ENCODE data around the gene CPT1A.

CPT1A gene

DNA sequence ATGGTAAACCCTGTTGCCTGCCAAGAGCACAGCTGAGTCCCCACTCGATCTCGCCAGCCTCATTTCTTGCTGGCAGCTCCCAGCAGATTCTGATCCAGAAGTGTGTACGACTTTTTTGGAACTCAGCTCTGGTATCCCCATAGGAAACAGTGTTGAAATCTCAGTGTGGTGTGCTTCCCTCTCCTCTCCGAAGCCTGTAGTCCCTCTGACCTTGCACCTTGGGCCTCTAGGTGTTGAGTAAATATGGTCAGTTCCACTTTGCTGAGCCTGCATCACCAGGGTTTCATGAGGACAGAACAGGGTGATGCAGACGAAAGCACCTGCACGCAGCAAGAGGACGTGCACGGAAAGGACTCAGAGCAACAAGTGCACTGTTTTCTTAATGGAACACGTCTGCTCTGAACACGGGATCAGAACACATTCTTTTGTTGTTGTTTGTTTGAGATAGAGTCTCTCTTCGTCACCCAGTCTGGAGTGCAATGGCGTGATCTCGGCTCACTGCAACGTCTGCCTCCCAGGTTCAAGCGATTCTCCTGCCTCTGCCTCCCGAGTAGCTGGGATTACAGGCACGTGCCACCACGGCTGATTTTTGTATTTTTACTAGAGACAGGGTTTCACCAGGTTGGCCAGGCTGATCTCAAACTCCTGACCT is 3.8 kb upstream of the CPT1A start:
- no peak for DNase-seq (ENCODE audit: low read depth)
- H3K4me3 ChIP-seq (ENCODE audit: low read depth, low read length): no peak overlapping the region

DNA sequence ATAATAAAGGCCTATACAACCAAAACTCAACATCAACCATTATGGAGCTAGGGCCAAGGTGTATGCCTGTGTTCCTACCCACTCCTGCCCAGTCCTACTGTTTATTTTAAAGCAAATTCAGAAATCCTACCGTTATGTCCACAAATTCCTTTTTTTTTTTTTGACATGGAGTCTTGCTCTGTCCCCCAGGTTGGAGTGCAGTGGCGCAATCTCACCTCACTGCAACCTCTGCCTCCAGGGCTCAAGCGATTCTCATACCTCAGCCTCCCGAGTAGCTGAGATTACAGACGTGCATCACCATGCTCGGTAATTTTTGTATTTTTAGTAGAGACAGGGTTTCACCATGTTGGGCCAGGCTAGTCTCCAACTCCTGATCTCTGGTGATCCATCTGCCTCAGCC is 3.1 kb upstream of the CPT1A start:
- no peak overlapping the region for H3K4me3 ChIP-seq (ENCODE audit: low read depth, low read length)
- TF ChIP-seq, protein P1, sequence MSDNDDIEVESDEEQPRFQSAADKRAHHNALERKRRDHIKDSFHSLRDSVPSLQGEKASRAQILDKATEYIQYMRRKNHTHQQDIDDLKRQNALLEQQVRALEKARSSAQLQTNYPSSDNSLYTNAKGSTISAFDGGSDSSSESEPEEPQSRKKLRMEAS (IDR thresholded peaks at IDR 0.05; ENCODE audit: low read depth, low read length): no peak
- TF ChIP-seq MYC (IDR thresholded peaks at IDR 0.05; ENCODE audit: low read depth, low read length): no peak
- no peak for TF ChIP-seq POLR2A (IDR thresholded peaks at IDR 0.05; ENCODE audit: extremely low read depth, insufficient read length)
- TF ChIP-seq, protein P2, sequence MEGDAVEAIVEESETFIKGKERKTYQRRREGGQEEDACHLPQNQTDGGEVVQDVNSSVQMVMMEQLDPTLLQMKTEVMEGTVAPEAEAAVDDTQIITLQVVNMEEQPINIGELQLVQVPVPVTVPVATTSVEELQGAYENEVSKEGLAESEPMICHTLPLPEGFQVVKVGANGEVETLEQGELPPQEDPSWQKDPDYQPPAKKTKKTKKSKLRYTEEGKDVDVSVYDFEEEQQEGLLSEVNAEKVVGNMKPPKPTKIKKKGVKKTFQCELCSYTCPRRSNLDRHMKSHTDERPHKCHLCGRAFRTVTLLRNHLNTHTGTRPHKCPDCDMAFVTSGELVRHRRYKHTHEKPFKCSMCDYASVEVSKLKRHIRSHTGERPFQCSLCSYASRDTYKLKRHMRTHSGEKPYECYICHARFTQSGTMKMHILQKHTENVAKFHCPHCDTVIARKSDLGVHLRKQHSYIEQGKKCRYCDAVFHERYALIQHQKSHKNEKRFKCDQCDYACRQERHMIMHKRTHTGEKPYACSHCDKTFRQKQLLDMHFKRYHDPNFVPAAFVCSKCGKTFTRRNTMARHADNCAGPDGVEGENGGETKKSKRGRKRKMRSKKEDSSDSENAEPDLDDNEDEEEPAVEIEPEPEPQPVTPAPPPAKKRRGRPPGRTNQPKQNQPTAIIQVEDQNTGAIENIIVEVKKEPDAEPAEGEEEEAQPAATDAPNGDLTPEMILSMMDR (IDR thresholded peaks at IDR 0.05; ENCODE audit: low read depth, low read length): no peak
- no peak for DNase-seq (ENCODE audit: low read depth)

More for the DNA sequence above, 3.8 kb upstream of the CPT1A start:
- TF ChIP-seq, protein P2 (IDR thresholded peaks at IDR 0.05; ENCODE audit: low read depth, low read length): no peak
- TF ChIP-seq MYC (IDR thresholded peaks at IDR 0.05; ENCODE audit: low read depth, low read length) (no peak), POLR2A (IDR thresholded peaks at IDR 0.05; ENCODE audit: extremely low read depth, insufficient read length) (no peak)
- TF ChIP-seq, protein P1 (IDR thresholded peaks at IDR 0.05; ENCODE audit: low read depth, low read length): no peak

DNA sequence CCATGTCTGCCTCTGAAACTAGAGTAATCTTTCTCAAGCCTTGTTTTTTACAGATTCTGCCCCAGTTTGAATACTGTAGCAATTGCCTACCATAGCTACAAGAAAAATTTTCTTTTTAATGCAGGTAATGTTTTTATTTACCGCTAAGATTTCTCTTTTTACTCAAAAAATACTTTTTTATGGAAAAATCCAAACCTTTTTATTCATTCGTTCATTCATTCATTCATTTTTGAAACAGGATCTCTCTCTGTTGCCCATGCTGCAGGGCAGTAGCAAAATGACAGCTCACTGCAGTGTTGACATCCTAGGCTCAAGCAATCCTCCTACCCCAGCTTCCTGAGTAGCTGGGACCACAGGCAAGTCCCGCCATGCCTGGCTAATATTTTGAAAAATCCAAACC is 2.7 kb upstream of the CPT1A start:
- TF ChIP-seq, protein P1 (IDR thresholded peaks at IDR 0.05; ENCODE audit: low read depth, low read length): no peak
- TF ChIP-seq POLR2A (IDR thresholded peaks at IDR 0.05; ENCODE audit: extremely low read depth, insufficient read length) (no peak), MYC (IDR thresholded peaks at IDR 0.05; ENCODE audit: low read depth, low read length) (no peak)
- TF ChIP-seq, protein P2 (IDR thresholded peaks at IDR 0.05; ENCODE audit: low read depth, low read length): no peak
- peak overlapping the region; percentile 59 for H3K4me3 ChIP-seq (ENCODE audit: low read depth, low read length)

DNA sequence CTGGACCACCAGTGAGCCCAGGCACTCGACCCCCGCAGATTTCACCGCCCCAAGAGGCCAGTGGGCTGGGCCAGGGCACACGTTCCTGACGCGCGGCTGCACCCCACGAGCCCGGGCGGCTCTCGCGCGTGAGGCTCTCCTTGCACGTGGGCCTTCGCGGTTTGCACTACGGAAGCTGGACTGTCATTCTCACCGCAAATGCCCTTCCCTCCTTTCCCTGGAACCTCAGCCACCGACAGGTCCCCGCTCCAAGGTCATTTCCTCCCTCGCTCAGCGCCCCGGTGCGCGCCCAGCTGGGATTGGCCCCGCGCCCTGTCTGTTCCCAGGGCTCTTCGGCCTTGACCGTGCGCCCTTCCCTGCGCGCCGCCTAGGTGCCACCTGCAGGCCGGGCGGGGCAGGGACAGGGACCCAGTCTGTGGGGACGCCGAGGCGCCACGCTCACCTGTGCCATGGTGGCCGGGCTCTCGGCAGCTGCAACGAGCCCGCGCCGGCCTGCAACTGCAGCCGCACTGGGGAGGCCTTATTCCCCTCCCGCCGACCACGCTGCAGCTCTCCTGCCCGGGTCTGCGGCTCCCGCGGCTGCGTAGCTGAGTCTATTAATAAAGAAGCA is 2.1 kb upstream of the CPT1A start:
- peak; percentile 92 for DNase-seq (ENCODE audit: low read depth)
- peak overlapping the region; percentile 59 for H3K4me3 ChIP-seq (ENCODE audit: low read depth, low read length)
- TF ChIP-seq POLR2A (IDR thresholded peaks at IDR 0.05; ENCODE audit: extremely low read depth, insufficient read length) (peak; percentile 41), MYC (IDR thresholded peaks at IDR 0.05; ENCODE audit: low read depth, low read length) (peak; percentile 58; the same call in 1 of the 2 replicates)
- TF ChIP-seq, protein P2 (IDR thresholded peaks at IDR 0.05; ENCODE audit: low read depth, low read length): peak; percentile 20
- TF ChIP-seq, protein P1 (IDR thresholded peaks at IDR 0.05; ENCODE audit: low read depth, low read length): peak; percentile 92

More for the DNA sequence above, 2.7 kb upstream of the CPT1A start:
- DNase-seq (ENCODE audit: low read depth): peak; percentile 60

DNA sequence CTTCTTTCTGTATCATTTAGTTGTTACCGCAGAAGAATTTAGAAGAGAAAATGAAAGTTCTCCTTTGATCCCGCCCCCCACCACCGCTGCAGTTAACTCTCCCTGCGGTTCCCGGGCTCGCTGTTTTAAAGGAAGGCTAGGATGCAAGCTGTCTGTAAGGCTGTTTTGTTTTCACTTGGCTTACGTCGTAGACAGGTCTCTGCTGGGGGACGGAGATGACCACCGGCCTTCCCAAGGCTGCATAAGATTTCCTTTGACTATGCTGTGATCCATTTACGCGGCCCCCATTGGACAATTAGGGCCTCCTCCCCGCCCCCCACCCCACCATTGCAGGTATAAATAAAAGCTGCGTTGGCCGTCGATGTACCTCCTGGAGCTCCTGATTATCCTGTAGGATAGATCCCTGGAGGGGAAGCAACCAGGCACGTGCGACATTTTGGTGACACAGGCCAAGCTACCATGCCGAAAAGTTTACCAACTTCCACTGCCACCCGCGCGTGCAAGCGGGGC is 1.4 kb upstream of the CPT1A start:
- peak; percentile 82 for DNase-seq (ENCODE audit: low read depth)
- peak overlapping the region; percentile 59 for H3K4me3 ChIP-seq (ENCODE audit: low read depth, low read length)
- TF ChIP-seq POLR2A (IDR thresholded peaks at IDR 0.05; ENCODE audit: extremely low read depth, insufficient read length): no peak
- TF ChIP-seq, protein P2 (IDR thresholded peaks at IDR 0.05; ENCODE audit: low read depth, low read length): no peak
- TF ChIP-seq, protein P1 (IDR thresholded peaks at IDR 0.05; ENCODE audit: low read depth, low read length): no peak
